IgD-negative memory B cell (primary cell): ENCODE measurements around the gene FHDC1. TPM values are rescaled to one million over a fixed set of nuclear protein-coding genes. Genes with fewer than 3 reads are reported as not detected.

Experiments
- H3K27ac Mint-ChIP-seq, 3 donors: one replicate each; pipeline ENCODE4 v1.8.0; 2020 to 2022; ENCODE audit warnings: mild to moderate bottlenecking in 3 of 3, mixed read lengths in 3 of 3, moderate library complexity in 1 of 3
- H3K27me3 Mint-ChIP-seq: one replicate; pipeline ENCODE4 v1.8.0; 2021; ENCODE audit warnings: mixed read lengths
- H3K36me3 Mint-ChIP-seq: one replicate; pipeline ENCODE4 v1.8.0; 2020; ENCODE audit warnings: mild to moderate bottlenecking, mixed read lengths
- H3K4me1 Mint-ChIP-seq, 3 donors: one replicate each; pipeline ENCODE4 v1.8.0; 2020 to 2022; ENCODE audit warnings: mixed read lengths in 3 of 3, mild to moderate bottlenecking in 1 of 3
- H3K4me3 Mint-ChIP-seq, 4 donors: one replicate each; pipeline ENCODE4 v1.8.0; 2020 to 2022; ENCODE audit warnings: mild to moderate bottlenecking in 4 of 4, mixed read lengths in 4 of 4, moderate library complexity in 3 of 4
- H3K9me3 Mint-ChIP-seq, 3 donors: one replicate each; pipeline ENCODE4 v1.8.0; 2020 to 2021; ENCODE audit warnings: mixed read lengths in 3 of 3, mild to moderate bottlenecking in 1 of 3
- polyA plus RNA-seq: library from polyadenylated mRNA; unstranded; fragments of 300-500 nt; fragmentation: Illumina TruSeq; gene quantifications from one replicate; pipeline ENCODE4 v1.2.3, GENCODE V29; 2021

Gene FHDC1
- polyA plus RNA-seq, 1 donor from 2014 or later, result 0.06 TPM

GRCh38 chr4:153008578-153009199 is 72.6 kb downstream of the FHDC1 start:
- Mint-ChIP-seq H3K4me1 (peaks cover 43 to 46% (median 44%) of the 10 kb centered on the region in 3 donors), H3K27me3 (no peaks in the 10 kb centered on the region), H3K9me3 (peaks cover 3 to 17% (median 17%) of the 10 kb centered on the region in 3 donors), H3K4me3 (peak overlapping the region; percentile 16 to 91 (median 70)), H3K27ac (peak overlapping the region; percentile 9 to 59 (median 46)), H3K36me3 (peaks cover 8% of the 10 kb centered on the region)

DNA sequence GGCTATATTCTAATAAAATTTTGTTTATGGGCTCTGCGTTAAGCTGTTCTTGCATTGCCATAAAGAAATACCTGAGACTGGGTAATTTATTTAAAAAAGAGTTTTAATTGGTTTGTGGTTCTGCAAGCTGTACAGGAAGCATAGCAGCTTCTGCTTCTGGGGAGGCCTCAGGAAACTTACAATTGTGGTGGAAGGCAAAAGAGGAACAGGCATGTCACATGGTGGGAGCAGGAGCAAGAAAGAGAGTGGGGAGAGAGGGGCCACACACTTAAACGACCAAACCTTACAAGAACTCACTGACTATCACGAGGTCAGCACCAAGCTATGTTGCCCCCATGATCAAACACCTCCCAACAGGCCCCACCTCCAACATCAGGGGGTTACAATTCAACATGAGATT is 74.0 kb downstream of the FHDC1 start:
- no peaks in the 10 kb centered on the region for H3K27me3 Mint-ChIP-seq
- peaks cover 8% of the 10 kb centered on the region for H3K36me3 Mint-ChIP-seq
- peak overlapping the region in 1 of 4 donors; percentile 39 for H3K4me3 Mint-ChIP-seq
- H3K27ac Mint-ChIP-seq, result no peak overlapping the region
- peaks cover 34 to 44% (median 40%) of the 10 kb centered on the region in 3 donors for H3K4me1 Mint-ChIP-seq
- peaks cover 3 to 17% (median 17%) of the 10 kb centered on the region in 3 donors for H3K9me3 Mint-ChIP-seq

DNA sequence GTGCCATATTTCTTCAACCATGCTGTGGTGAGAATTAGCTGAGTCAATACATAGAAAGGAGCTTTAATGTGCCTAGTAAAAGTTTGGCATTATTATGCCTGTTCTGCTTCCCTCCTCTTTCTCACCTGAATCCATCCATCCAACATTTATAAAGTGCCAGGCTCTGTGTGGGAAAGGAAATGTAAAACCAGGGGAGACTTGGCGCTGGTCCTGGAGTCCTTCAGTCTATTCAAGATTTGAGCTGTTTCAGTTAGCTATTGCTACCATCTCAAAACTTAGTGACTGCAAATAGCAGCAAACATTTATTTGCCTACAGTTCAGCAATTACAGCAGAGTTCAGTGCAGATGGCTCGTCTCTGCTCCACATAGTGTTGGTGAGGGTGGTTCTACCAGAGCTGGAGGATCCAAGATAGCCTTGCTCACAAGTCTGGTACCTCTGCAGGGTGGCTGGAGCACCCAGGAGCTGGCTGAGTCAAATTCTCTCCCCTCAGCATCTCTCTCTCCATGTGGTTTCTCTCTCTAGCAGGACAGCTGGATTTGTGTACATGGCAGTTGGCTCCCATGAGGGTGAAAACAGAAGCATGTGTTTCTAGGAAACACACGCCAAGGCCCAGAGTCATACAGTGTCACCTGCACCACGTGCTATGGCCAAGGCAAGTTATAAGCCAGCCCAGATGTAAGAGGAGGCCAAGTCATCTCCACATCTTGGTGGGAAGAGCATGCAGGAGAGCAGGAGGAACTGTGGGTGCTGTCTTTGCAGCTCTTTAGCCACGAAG is 77.3 kb downstream of the FHDC1 start:
- Mint-ChIP-seq H3K27ac (peak overlapping the region in 1 of 3 donors; percentile 77), H3K36me3 (peaks cover 9% of the 10 kb centered on the region), H3K4me1 (peaks cover 24 to 32% (median 29%) of the 10 kb centered on the region in 3 donors), H3K27me3 (no peaks in the 10 kb centered on the region), H3K9me3 (peaks cover 7 to 22% (median 18%) of the 10 kb centered on the region in 3 donors), H3K4me3 (no peak overlapping the region)

DNA sequence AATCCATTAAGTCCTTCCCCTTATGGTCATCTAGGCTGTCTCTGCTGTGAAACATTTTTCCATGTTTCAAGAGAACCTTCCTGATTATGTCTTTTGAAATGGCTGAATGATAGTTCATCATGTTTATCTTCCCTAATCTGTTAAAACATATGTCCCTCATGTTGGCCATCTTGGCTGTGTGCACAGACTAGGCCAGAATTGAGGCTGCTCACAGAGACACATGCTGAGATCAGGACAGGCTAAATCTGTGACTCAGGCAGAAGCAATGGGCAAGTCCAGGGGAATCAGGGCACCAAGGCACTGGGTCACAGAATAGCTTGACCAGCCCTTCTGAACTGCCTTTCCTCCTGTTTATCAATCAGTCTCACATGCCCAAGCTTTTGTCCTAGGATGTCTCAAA is 78.3 kb downstream of the FHDC1 start:
- H3K27ac Mint-ChIP-seq, result peak overlapping the region in 1 of 3 donors; percentile 32
- no peak overlapping the region for H3K4me3 Mint-ChIP-seq
- peaks cover 17 to 24% (median 20%) of the 10 kb centered on the region in 3 donors for H3K4me1 Mint-ChIP-seq
- peaks cover 11% of the 10 kb centered on the region for H3K36me3 Mint-ChIP-seq
- H3K27me3 Mint-ChIP-seq, result no peaks in the 10 kb centered on the region
- peaks cover 5 to 22% (median 16%) of the 10 kb centered on the region in 3 donors for H3K9me3 Mint-ChIP-seq

- H3K27me3 Mint-ChIP-seq, result peaks cover 3% of the 10 kb centered on the region
Measured at GRCh38 chr4:153016592-153016991, 80.5 kb downstream of the FHDC1 start.

DNA sequence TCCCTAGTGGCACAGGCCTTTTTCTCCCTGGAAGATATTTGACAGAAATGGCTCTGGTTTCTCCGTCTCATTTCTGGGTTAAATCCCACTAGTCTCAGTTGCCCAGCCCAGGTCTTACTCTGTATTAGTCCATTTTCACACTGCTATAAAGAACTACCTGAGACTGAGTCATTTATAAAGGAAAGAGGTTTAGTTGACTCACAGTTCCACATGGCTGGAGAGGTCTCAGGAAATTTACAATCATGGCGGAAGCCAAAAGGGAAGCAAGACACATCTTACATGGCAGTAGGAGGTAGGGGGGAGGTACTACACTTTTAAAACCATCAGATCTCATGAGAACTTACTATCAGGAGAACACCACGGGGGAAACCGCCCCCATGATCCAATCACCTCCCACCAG is 81.9 kb downstream of the FHDC1 start:
- Mint-ChIP-seq H3K9me3 (peaks cover 4 to 6% (median 5%) of the 10 kb centered on the region in 3 donors), H3K27ac (no peak overlapping the region), H3K4me1 (peaks cover 7 to 13% (median 12%) of the 10 kb centered on the region in 3 donors), H3K4me3 (peak overlapping the region in 2 of 4 donors; percentile 57 to 68), H3K36me3 (peaks cover 3% of the 10 kb centered on the region), H3K27me3 (peaks cover 3% of the 10 kb centered on the region)

More at GRCh38 chr4:153016592-153016991, 80.5 kb downstream of the FHDC1 start:
- Mint-ChIP-seq H3K9me3 (peaks cover 5 to 13% (median 8%) of the 10 kb centered on the region in 3 donors), H3K27ac (no peak overlapping the region), H3K4me1 (peaks cover 10 to 21% (median 15%) of the 10 kb centered on the region in 3 donors), H3K4me3 (no peak overlapping the region), H3K36me3 (peaks cover 3% of the 10 kb centered on the region)

DNA sequence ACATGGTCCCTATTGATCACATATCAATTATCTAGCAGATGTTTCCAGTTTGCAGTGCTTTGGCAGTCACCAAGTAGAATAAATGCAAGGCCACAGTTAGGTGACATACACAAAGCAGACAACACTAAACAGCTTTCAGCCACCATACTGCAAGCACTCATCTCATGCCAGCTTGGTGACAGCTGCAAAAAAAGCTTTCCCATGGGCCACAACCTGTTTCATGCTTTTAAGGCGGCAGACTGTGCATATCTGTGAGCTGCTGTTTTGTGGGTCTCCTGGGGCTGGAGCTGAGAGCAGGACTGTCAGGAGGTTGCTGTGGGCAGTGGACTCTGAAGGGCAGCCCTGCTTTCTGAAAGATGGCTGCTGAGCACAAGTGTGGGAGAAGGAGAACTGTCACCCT is 82.6 kb downstream of the FHDC1 start:
- Mint-ChIP-seq H3K4me1 (peaks cover 8 to 10% (median 9%) of the 10 kb centered on the region in 3 donors), H3K27ac (peak overlapping the region in 1 of 3 donors; percentile 51), H3K27me3 (peaks cover 3% of the 10 kb centered on the region), H3K36me3 (peaks cover 3% of the 10 kb centered on the region), H3K9me3 (peaks cover 4 to 6% (median 5%) of the 10 kb centered on the region in 3 donors), H3K4me3 (no peak overlapping the region)

GRCh38 chr4:153019906-153020305 is 83.8 kb downstream of the FHDC1 start:
- H3K4me3 Mint-ChIP-seq, result no peak overlapping the region
- peaks cover 3% of the 10 kb centered on the region for H3K27me3 Mint-ChIP-seq
- peaks cover 3% of the 10 kb centered on the region for H3K36me3 Mint-ChIP-seq
- no peak overlapping the region for H3K27ac Mint-ChIP-seq
- H3K9me3 Mint-ChIP-seq, result peaks cover 4 to 6% (median 5%) of the 10 kb centered on the region in 3 donors
- H3K4me1 Mint-ChIP-seq, result peaks cover 5 to 10% (median 6%) of the 10 kb centered on the region in 3 donors

DNA sequence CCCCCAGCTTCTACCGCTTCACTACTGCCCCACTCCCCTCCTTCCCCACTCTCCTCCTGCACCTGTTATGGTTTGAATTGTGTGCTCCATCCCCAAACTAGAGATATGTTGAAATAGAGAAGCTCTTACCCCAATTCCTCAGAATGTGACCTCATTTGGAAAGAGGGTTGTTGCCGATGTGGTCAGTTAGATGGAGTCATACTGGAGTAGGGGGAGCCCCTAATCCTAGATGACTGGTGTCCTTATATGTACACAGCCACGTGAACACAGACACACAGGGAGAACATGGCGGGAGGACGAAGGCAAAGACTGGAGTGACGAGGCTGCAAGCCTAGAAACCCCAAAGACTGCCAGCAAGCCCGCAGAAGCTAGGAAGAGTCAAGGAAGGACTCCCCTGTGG is 84.3 kb downstream of the FHDC1 start:
- Mint-ChIP-seq H3K27me3 (peaks cover 3% of the 10 kb centered on the region), H3K36me3 (peaks cover 3% of the 10 kb centered on the region)

GRCh38 chr4:153021276-153021675 is 85.2 kb downstream of the FHDC1 start:
- Mint-ChIP-seq H3K27me3 (peaks cover 3% of the 10 kb centered on the region), H3K4me1 (peaks cover 5 to 10% (median 6%) of the 10 kb centered on the region in 3 donors), H3K27ac (no peak overlapping the region), H3K36me3 (peaks cover 3% of the 10 kb centered on the region), H3K4me3 (no peak overlapping the region), H3K9me3 (peaks cover 4 to 6% (median 5%) of the 10 kb centered on the region in 3 donors)

More for the DNA sequence above, 84.3 kb downstream of the FHDC1 start:
- Mint-ChIP-seq H3K27ac (no peak overlapping the region), H3K4me1 (peaks cover 5 to 10% (median 6%) of the 10 kb centered on the region in 3 donors), H3K4me3 (no peak overlapping the region), H3K9me3 (peaks cover 4 to 6% (median 5%) of the 10 kb centered on the region in 3 donors)

DNA sequence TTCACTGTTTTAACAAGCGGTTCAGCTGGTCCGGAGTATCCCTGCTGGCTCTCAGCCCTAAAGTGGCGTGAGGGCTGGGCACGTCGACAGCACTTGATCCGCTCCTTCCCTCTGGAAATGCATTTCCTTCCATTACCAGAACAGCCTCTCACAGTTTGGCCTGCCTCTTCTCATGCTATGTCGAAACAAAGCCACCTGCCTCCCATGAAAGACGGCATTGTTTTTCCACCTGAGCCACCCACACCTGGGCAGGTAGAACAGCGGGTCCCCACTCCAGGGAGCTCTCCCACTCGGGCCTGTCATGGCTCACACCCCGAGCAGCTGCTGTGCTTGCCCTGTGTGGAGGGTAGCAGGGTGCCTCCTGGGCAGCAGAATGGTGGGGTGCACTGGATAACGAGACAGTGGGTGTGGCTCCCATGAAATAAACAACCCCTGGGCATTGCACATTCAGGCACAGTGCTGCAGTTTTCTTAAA is 86.2 kb downstream of the FHDC1 start:
- peaks cover 5 to 10% (median 6%) of the 10 kb centered on the region in 3 donors for H3K4me1 Mint-ChIP-seq
- H3K4me3 Mint-ChIP-seq, result no peak overlapping the region
- H3K27me3 Mint-ChIP-seq, result peaks cover 3% of the 10 kb centered on the region
- H3K9me3 Mint-ChIP-seq, result peaks cover 2 to 6% (median 4%) of the 10 kb centered on the region in 3 donors
- peaks cover 2% of the 10 kb centered on the region for H3K36me3 Mint-ChIP-seq
- no peak overlapping the region for H3K27ac Mint-ChIP-seq

- peaks cover 3% of the 10 kb centered on the region for H3K27me3 Mint-ChIP-seq
- H3K4me1 Mint-ChIP-seq, result peaks cover 4 to 8% (median 5%) of the 10 kb centered on the region in 3 donors
- no peak overlapping the region for H3K4me3 Mint-ChIP-seq
- H3K9me3 Mint-ChIP-seq, result peaks cover 0 to 2% (median 1%) of the 10 kb centered on the region in 3 donors
- no peak overlapping the region for H3K27ac Mint-ChIP-seq
- H3K36me3 Mint-ChIP-seq, result peaks cover 1% of the 10 kb centered on the region
Measured at GRCh38 chr4:153023139-153023538, 87.0 kb downstream of the FHDC1 start.

DNA sequence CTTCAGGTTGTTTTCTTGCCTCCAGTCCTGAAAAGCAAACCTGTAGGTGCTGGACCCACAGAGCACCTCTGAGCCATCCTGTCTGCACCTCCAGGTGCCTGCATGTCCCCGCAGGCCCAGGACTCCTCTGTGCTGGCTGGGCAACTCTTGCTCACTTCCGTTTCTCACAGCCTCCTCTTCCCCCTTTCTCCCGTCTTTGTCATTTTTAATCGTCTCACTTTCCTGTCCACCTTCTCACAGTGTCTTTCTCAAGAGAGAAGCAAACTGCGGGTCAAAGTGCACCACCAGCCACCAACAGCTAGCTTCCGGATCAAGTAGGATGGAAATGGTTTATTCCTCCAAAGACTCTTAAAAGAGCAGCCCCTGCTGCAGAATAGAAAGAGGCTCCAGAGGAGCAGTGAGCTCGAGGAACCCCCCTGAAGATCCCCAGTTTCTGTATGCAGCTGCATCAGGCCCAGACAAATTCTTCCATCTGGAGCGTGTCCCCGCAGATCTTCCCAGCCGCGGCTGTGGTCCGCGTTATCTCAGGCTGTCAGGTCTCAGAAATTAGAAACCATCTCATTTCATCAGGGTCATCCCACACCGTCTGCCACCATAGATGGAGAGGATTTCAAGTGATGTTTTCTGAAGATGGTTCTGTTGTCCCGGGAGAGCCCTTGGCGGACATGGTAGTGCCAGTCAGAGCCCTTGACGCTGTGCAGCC is 87.7 kb downstream of the FHDC1 start:
- peaks cover 0 to 5% (median 3%) of the 10 kb centered on the region in 3 donors for H3K9me3 Mint-ChIP-seq
- H3K4me3 Mint-ChIP-seq, result peak overlapping the region in 1 of 4 donors; percentile 83
- H3K27ac Mint-ChIP-seq, result peak overlapping the region in 1 of 3 donors; percentile 60
- H3K27me3 Mint-ChIP-seq, result peaks cover 3% of the 10 kb centered on the region
- peaks cover 1% of the 10 kb centered on the region for H3K36me3 Mint-ChIP-seq
- peaks cover 4 to 6% (median 5%) of the 10 kb centered on the region in 3 donors for H3K4me1 Mint-ChIP-seq

- no peak overlapping the region for H3K27ac Mint-ChIP-seq
- H3K36me3 Mint-ChIP-seq, result peaks cover 4% of the 10 kb centered on the region
- H3K4me3 Mint-ChIP-seq, result no peak overlapping the region
- H3K4me1 Mint-ChIP-seq, result peaks cover 4 to 6% (median 5%) of the 10 kb centered on the region in 3 donors
- H3K9me3 Mint-ChIP-seq, result peaks cover 3 to 12% (median 7%) of the 10 kb centered on the region in 3 donors
- H3K27me3 Mint-ChIP-seq, result peaks cover 6% of the 10 kb centered on the region
Measured at GRCh38 chr4:153024466-153024865, 88.3 kb downstream of the FHDC1 start.
